Activated naive CD8-positive, alpha-beta T cell treated with anti-CD3 and anti-CD28 coated beads, Interleukin-2, amount 50 U/mL, for 24 hours (primary cell): ENCODE measurements around the gene TMEM53.

Source experiments
- ATAC-seq: fragments of 150-1000 bp; cut with Tn5 transposase; one replicate; pipeline ENCODE4 v1.10.0; 2021
- DNase-seq: peaks from one replicate; pipeline ENCODE4 v3.0.0; 2021
- H3K27ac Mint-ChIP-seq: one replicate; pipeline ENCODE4 v1.8.0; 2021; ENCODE audit warnings: mild to moderate bottlenecking, mixed read lengths
- H3K27me3 Mint-ChIP-seq: one replicate; pipeline ENCODE4 v1.8.0; 2021; ENCODE audit warnings: mixed read lengths
- H3K36me3 Mint-ChIP-seq: one replicate; pipeline ENCODE4 v1.8.0; 2021; ENCODE audit warnings: low read depth, mixed read lengths
- H3K4me1 Mint-ChIP-seq: one replicate; pipeline ENCODE4 v1.8.0; 2021; ENCODE audit warnings: mixed read lengths
- H3K4me3 Mint-ChIP-seq: one replicate; pipeline ENCODE4 v1.8.0; 2021; ENCODE audit warnings: mild to moderate bottlenecking, moderate library complexity, mixed read lengths
- H3K9me3 Mint-ChIP-seq: one replicate; pipeline ENCODE4 v1.8.0; 2021; ENCODE audit warnings: mixed read lengths

The TMEM53 gene

DNA sequence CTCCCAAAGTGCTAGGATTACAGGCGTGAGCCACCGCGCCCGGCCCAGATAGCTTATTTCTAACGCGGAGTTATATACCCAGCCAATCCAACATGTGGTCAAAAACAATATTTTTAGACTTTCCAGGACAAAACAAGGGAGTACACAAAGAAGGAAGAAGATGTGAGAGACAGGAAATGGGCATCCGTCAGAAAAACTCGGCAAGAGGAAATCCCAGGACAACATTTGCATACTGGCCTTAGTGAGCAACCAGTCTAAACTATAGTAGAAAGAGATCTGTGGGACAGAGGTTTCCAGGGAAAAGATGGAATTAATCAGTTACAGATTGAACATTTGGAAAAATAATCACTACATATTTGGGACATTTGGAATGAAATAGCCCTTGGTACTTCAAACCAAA is 11.6 kb upstream of the TMEM53 start:
- ATAC-seq = no peak
- Mint-ChIP-seq H3K4me1 (peaks cover 2% of the 10 kb centered on the region), H3K36me3 (no peaks in the 10 kb centered on the region), H3K27me3 (no peaks in the 10 kb centered on the region), H3K9me3 (no peaks in the 10 kb centered on the region), H3K4me3 (no peak overlapping the region), H3K27ac (no peak overlapping the region)
- no peak for DNase-seq

- no peak for ATAC-seq
- Mint-ChIP-seq H3K27me3 (no peaks in the 10 kb centered on the region), H3K4me1 (peaks cover 2% of the 10 kb centered on the region), H3K27ac (no peak overlapping the region), H3K36me3 (no peaks in the 10 kb centered on the region), H3K9me3 (no peaks in the 10 kb centered on the region), H3K4me3 (no peak overlapping the region)
- DNase-seq = no peak
These were observed 10.9 kb upstream of the TMEM53 start for GRCh38 chr1:44685218-44685617.

DNA sequence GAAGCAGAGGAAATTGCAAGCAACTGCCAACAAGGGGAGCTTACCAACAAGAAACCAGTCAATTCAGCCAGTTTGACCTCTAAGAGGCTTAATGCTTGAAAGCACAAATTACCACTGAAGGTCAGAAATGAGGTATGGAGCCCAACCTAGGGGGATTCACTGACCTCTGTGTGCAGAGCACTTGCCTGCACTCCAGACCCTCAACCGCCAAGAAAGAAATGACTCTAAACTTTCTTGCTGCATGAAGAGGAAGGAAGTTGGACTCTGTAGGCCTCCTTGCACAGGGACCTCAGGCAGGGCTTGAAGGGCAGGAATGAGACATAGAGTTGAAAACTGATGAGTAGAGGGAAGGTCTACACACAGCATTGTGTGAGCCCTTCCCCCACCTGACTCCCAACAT is 10.2 kb upstream of the TMEM53 start:
- Mint-ChIP-seq H3K27me3 (no peaks in the 10 kb centered on the region), H3K9me3 (no peaks in the 10 kb centered on the region), H3K4me3 (no peak overlapping the region), H3K36me3 (no peaks in the 10 kb centered on the region), H3K27ac (no peak overlapping the region), H3K4me1 (peaks cover 2% of the 10 kb centered on the region)
- DNase-seq = no peak
- peak; percentile 76 for ATAC-seq

- Mint-ChIP-seq H3K9me3 (no peaks in the 10 kb centered on the region), H3K27me3 (no peaks in the 10 kb centered on the region), H3K4me3 (no peak overlapping the region), H3K36me3 (no peaks in the 10 kb centered on the region), H3K4me1 (peaks cover 2% of the 10 kb centered on the region), H3K27ac (no peak overlapping the region)
- DNase-seq (no peak), ATAC-seq (no peak)
These were observed 8.6 kb upstream of the TMEM53 start for GRCh38 chr1:44682883-44683265.

DNA sequence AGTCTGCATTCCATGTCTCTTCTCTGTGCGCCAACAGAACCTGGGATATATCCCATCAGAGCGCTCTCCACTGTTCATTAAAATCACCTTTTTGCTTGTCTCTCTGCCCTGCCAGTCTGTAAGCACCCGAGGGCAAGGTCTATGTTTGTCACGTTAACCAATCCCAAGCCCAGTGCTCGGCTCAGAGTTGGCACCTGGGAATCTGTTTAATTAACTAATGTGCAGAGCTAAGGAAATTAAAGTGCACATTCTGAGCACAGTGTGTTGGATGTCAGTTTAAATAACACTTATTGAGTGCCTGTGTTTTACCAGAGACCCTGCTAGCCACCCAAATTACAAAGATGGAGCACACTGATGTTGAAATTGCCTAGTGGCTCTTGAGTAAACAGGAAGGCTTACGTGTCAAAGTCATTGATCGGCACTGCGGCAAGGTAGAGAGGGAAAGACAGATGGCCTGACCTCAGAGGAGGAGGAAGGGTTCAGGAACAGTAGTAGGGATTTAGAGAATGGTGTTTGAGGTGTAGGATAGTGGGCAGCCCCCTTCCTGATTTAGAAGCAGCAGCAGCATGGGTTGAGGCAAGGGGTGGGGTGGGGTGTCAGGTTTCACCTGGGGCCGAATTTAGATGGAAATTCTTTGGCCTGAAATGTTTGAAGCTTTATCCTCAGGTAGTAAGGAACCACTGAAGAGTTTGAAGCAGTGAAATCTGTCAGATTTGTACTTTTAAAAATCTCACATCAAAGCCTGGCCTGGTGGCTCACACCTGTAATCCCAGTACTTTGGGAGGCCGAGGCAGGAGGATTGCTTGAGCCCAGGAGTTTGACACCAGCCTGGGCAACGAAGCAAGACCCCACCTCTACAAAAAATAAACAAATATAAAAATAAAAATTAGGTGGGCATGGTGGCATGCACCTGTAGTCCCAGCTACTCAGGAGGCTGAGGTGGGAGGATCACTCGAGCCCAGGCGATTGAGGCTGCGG is 7.9 kb upstream of the TMEM53 start:
- Mint-ChIP-seq H3K9me3 (no peaks in the 10 kb centered on the region), H3K36me3 (no peaks in the 10 kb centered on the region), H3K27me3 (no peaks in the 10 kb centered on the region), H3K27ac (no peak overlapping the region), H3K4me3 (no peak overlapping the region), H3K4me1 (peaks cover 2% of the 10 kb centered on the region)
- ATAC-seq (no peak), DNase-seq (no peak)

- Mint-ChIP-seq H3K27ac (no peak overlapping the region), H3K27me3 (no peaks in the 10 kb centered on the region), H3K9me3 (no peaks in the 10 kb centered on the region), H3K4me3 (no peak overlapping the region), H3K36me3 (no peaks in the 10 kb centered on the region), H3K4me1 (peaks cover 9% of the 10 kb centered on the region)
- ATAC-seq (no peak), DNase-seq (no peak)
These were observed 5.2 kb upstream of the TMEM53 start for GRCh38 chr1:44679468-44679867.

- ATAC-seq = no peak
- H3K4me3 Mint-ChIP-seq = no peak overlapping the region
- H3K9me3 Mint-ChIP-seq = no peaks in the 10 kb centered on the region
- H3K27me3 Mint-ChIP-seq = no peaks in the 10 kb centered on the region
- no peak overlapping the region for H3K27ac Mint-ChIP-seq
- DNase-seq = no peak
- peaks cover 13% of the 10 kb centered on the region for H3K4me1 Mint-ChIP-seq
- H3K36me3 Mint-ChIP-seq = no peaks in the 10 kb centered on the region
These were observed 4.3 kb upstream of the TMEM53 start for GRCh38 chr1:44678626-44679025.

- no peak for ATAC-seq
- no peak overlapping the region for H3K27ac Mint-ChIP-seq
- no peaks in the 10 kb centered on the region for H3K36me3 Mint-ChIP-seq
- no peak for DNase-seq
- no peak overlapping the region for H3K4me3 Mint-ChIP-seq
- peaks cover 18% of the 10 kb centered on the region for H3K4me1 Mint-ChIP-seq
- H3K27me3 Mint-ChIP-seq = no peaks in the 10 kb centered on the region
- no peaks in the 10 kb centered on the region for H3K9me3 Mint-ChIP-seq
These were observed 3.8 kb upstream of the TMEM53 start for GRCh38 chr1:44678120-44678519.

- ATAC-seq = no peak
- H3K27me3 Mint-ChIP-seq = no peaks in the 10 kb centered on the region
These were observed 3.0 kb upstream of the TMEM53 start for GRCh38 chr1:44677201-44677766.

GRCh38 chr1:44676484-44677200 is 2.4 kb upstream of the TMEM53 start:
- Mint-ChIP-seq H3K27me3 (no peaks in the 10 kb centered on the region), H3K9me3 (no peaks in the 10 kb centered on the region), H3K4me3 (no peak overlapping the region), H3K27ac (no peak overlapping the region), H3K36me3 (no peaks in the 10 kb centered on the region), H3K4me1 (peaks cover 29% of the 10 kb centered on the region)
- DNase-seq = no peak
- ATAC-seq = no peak

More at GRCh38 chr1:44677201-44677766, 3.0 kb upstream of the TMEM53 start:
- H3K4me3 Mint-ChIP-seq = no peak overlapping the region
- DNase-seq = no peak
- H3K4me1 Mint-ChIP-seq = peaks cover 23% of the 10 kb centered on the region
- H3K9me3 Mint-ChIP-seq = no peaks in the 10 kb centered on the region
- no peak overlapping the region for H3K27ac Mint-ChIP-seq
- no peaks in the 10 kb centered on the region for H3K36me3 Mint-ChIP-seq

GRCh38 chr1:44675186-44675585 is 905 bp upstream of the TMEM53 start:
- H3K27me3 Mint-ChIP-seq = no peaks in the 10 kb centered on the region
- no peak overlapping the region for H3K27ac Mint-ChIP-seq
- ATAC-seq (no peak), DNase-seq (no peak)
- no peaks in the 10 kb centered on the region for H3K9me3 Mint-ChIP-seq
- peaks cover 29% of the 10 kb centered on the region for H3K4me1 Mint-ChIP-seq
- peak overlapping the region; percentile 80 for H3K4me3 Mint-ChIP-seq
- H3K36me3 Mint-ChIP-seq = no peaks in the 10 kb centered on the region

DNA sequence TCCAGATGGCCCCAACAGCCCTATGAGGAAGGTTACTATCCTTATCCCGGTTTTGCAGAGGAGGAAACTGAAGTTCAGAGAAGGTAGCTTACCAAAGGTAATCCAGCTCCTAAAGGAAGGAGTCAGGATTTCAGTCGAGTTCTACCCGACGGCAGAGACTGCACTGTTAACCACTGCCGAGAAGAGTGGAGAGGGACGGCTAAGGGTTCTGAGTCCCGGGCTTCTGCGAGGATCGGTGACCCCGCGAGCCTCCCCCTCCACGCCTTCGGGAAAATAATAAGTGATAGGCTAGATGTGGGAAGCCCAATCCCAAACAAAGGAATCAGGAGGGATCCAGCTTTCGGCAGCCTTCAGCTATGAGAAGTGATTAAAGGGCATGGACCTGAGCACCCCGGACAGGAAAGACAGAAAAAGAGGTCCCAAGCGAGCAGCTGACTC is 587 bp downstream of the TMEM53 start:
- Mint-ChIP-seq H3K27me3 (no peaks in the 10 kb centered on the region), H3K27ac (peak overlapping the region; percentile 86), H3K4me3 (peak overlapping the region; percentile 80), H3K9me3 (no peaks in the 10 kb centered on the region), H3K36me3 (no peaks in the 10 kb centered on the region), H3K4me1 (peaks cover 29% of the 10 kb centered on the region)
- ATAC-seq = no peak
- DNase-seq = no peak

DNA sequence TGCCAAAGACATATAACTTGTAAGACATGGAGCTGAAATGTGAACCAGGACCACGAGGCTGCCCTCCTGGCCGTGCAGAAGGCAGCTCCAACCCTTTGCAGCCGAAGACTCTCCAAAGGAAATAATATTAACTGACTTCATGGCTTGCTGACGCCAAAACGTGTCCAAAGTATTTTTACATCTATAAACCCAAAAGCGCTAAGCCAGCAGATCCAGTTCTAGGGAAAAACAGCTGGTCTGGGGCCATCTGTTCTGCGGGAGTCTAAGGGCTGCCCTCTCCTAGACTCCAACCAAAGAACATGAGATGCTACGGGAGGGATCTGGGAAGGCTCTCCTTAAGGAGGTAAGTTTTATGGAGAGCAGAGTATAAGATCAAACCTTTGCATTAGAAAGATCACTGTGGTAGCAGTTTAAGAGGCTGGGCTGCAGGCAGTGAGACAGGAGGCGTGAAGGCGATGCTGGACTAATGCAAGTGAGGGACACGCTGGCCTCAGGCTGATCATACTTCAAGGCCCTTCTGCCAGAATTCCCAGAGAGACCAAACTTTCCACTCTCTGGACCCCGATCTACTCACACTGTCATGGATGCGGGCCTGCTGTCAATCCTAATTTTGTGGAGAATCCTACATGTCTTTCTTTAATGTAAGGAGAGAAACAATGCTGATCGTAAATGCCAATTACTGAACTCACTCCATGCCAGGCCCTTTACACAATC is 1.2 kb downstream of the TMEM53 start:
- peaks cover 29% of the 10 kb centered on the region for H3K4me1 Mint-ChIP-seq
- H3K36me3 Mint-ChIP-seq = no peaks in the 10 kb centered on the region
- ATAC-seq = no peak
- H3K27me3 Mint-ChIP-seq = no peaks in the 10 kb centered on the region
- H3K4me3 Mint-ChIP-seq = peak overlapping the region; percentile 80
- no peak overlapping the region for H3K27ac Mint-ChIP-seq
- no peak for DNase-seq
- no peaks in the 10 kb centered on the region for H3K9me3 Mint-ChIP-seq

DNA sequence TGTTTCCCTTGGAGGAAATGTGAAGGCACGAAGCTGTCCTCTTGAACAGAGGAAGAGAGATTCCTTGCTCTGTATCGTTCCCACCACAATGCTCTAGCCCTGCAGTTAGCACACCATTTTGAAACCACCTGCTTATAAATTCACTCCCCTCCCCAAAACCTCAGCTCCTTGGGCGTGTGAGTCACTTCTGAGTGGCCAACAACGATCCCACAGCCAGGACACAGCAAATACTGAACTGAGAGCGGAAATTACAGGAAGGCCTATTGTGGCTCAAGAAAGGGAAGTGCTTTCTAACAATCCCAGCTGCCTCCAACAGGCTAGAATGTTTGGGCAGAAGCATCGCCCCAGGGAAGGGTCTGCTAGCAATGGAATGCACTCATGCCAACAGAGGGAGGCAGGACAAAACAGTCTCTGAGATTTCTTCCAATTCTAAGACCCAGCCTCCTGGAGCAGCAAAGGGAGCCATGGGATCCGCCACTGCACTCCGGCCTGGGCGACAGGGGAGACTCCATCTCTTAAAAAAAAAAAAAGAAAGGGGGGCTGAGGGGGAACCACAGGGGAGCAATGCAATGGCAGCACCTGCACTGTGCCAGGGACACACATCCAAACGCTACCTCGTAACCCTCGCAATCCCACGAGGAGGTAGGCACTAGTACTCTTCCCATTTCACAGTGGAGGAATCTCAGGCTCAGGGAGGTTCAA is 1.9 kb downstream of the TMEM53 start:
- ATAC-seq = no peak
- no peak for DNase-seq
- Mint-ChIP-seq H3K36me3 (no peaks in the 10 kb centered on the region), H3K9me3 (no peaks in the 10 kb centered on the region), H3K4me1 (peaks cover 29% of the 10 kb centered on the region), H3K27me3 (no peaks in the 10 kb centered on the region), H3K4me3 (no peak overlapping the region), H3K27ac (no peak overlapping the region)
